Measurements from ENCODE around the gene DHX34.
A peak's percentile ranks its signal among the peaks of the same experiment; 100 is the strongest.
"Not testable (repeated sequence)": the region's sequence is repeated elsewhere in the genome, so short reads cannot be mapped to it uniquely, and the experiment has no call there.

Gene DHX34

DNA sequence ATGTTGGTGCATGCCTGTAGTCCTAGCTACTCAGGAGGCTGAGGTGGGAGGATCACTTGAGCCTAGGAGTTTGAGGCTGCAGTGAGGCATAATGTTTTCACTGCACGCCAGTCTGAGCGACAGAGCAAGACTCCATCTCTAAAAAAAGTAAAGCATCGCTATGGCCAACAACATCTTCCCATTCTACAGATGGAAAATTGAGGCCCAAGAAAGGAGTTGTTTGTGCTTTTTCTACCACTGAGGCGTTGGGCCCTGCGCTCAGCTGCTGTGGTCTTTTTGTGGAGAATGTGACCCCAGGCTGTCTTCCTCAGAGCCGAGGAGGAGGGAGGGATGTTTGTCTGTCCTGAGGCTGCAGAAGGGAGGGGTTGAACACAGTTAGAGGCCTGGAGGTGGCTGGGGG, 17.6 kb upstream of the DHX34 start:
- no peak for DNase-seq (ENCODE audit: low read depth)

DNA sequence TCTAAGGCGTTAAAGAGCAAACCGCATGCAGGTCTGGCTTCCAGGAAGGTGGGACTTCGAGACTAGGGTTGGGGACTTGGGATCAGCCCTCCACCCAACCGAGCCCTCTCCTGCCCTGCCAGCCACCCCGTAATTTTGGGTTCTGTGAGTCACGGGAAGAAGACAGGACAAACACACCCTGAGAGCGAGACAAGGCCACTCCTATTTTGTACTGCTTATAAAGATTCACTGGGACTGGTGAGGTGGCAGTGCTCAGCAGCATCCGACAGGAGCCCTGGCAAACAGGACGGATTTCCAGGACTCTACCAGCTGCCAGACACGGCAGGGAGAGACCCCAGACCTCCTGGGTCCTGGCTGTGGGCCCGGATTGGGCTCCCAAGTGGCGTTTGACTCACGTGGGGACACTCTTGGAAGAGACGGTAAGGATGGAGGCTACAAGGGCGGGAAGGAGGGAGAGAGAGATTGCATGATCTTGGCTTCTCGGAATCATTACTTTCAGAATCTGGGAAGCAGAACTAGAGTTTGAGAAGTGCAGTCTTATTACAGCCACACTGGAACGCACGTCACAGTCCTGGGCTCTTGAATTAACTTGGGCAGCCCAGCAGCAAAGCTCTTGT, 17.1 kb upstream of the DHX34 start, which contains the start of gene C5AR2:
TSS of gene C5AR2 (plus strand) at position 245 of the 617 bp plus-strand sequence. CDS start 8,625 bp downstream, outside the sequence.
- DNase-seq (ENCODE audit: low read depth), result no peak

DNA sequence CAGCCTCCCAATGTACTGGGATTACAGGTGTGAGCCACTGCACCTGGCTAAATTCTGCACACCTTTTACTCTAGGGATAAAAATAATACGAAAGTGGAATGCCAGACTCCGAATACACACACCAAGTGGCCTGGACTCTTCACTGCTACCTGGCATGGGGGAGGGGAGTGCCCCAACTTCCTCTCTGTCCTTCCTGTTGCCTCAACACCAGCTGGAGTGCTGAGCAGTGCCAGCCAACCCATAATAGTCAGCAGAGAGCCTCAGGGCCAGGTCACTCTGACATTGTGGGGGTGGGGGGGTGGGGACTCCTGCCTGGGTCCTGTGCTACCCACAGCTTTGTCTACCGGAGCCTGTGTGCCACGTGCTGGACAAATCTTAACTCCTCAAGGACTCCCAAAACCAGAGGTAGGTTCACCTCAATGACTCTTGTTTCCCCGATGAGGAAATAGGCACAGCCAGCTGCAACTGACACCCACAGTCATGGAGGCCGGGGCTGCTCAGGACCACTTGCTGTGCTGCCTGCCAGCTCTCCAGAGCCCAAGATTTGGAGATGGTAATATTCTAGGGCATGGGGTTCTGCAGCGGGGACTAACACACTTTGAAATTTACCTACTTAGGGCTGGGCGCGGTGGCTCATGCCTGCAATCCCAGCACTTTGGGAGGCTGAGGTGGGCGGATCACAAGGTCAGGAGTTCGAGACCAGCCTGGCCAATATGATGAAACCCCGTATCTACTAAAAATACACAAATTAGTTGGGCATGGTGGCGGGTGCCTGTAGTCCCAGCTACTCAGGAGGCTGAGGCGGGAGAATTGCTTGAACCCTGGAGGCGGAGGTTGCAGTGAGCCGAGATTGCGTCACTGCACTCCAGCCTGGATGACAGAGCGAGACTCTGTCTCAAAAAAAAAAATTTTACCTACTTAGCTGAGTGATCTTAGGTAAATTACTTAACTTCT, 12.1 kb upstream of the DHX34 start:
- DNase-seq (ENCODE audit: low read depth), result not testable (repeated sequence)

DNA sequence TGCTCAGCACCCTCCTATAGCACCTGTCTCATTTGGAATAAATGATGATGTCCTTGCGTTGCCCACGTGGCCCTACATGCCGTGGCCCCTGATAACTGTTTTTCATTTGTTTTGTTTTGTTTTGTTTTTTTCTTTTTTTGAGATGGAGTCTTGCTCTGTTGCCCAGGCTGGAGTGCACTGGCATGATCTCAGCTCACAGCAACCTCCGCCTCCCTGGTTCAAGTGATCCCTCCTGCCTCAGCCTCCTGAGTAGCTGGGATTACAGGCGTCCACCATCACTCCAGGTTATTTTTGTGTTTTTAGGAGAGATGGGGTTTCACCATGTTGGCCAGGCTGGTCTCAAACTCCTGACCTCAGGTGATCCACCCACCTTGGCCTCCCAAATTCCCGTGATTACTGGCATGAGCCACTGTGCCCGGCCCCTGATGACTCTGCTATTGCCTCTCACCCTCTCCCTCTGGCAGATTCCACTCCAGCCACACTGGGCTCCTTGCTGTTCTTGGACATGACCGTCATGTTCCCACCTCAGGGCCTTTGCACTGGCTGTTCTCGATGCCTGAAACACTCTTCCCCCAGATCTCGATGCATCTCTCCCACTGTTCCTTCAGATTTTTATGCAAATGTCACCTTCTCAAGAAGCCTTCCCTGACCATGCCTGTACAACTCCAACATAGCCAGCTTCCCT, 9.8 kb upstream of the DHX34 start:
- no peak for DNase-seq (ENCODE audit: low read depth)

DNA sequence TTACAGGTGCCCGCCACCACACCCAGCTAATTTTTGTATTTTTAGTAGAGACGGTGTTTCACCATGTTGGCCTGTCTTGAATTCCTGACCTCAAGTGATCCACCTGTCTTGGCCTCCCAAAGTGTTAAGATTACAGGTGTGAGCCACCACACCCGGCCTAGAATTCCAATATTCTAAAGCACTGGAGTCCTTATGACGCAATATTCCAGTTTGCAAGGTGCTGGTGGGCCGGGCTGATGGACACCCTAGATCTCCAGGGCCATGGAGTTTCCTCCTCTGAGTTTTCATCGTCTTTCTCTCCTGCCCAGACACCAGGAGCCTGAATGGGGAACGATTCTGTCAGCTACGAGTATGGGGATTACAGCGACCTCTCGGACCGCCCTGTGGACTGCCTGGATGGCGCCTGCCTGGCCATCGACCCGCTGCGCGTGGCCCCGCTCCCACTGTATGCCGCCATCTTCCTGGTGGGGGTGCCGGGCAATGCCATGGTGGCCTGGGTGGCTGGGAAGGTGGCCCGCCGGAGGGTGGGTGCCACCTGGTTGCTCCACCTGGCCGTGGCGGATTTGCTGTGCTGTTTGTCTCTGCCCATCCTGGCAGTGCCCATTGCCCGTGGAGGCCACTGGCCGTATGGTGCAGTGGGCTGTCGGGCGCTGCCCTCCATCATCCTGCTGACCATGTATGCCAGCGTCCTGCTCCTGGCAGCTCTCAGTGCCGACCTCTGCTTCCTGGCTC, 8.5 kb upstream of the DHX34 start:
- no peak for DNase-seq (ENCODE audit: low read depth)

DNA sequence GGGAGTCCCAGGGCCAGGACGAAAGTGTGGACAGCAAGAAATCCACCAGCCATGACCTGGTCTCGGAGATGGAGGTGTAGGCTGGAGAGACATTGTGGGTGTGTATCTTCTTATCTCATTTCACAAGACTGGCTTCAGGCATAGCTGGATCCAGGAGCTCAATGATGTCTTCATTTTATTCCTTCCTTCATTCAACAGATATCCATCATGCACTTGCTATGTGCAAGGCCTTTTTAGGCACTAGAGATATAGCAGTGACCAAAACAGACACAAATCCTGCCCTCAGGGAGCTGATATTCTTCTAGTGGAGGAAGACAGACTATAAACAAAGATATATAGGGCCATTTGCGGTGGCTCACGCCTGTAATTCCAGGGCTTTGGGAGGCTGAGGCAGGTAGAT, 7.4 kb upstream of the DHX34 start:
- no peak for DNase-seq (ENCODE audit: low read depth)

DNA sequence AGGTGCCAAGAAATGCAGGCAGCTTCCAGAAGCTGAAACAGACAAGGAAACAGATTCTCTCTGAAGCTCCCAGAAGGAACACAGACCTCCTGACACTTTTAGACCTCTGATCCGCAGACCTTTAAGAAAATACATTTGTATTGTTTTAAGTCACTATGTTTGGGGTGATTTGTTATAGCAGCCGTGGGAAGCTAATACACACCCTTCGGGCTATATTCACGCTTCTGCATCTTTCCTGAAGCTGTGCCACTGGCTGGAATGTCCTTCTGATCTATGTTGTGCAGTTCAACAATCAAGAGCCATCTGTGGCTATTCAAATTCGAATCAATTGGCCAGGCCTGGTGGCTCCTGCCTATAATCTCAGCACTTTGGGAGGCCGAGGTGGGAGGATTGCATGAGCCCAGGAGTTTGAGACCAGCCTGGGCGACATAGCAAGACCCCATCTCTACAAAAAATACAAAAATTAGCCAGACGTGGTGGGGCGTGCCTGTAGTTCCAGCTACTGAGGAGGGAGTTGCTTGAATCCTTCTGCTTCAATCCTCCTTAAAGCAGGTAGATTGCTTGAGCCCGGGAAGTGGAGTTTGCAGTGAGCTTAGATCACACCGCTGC, 5.8 kb upstream of the DHX34 start:
- no peak for DNase-seq (ENCODE audit: low read depth)

DNA sequence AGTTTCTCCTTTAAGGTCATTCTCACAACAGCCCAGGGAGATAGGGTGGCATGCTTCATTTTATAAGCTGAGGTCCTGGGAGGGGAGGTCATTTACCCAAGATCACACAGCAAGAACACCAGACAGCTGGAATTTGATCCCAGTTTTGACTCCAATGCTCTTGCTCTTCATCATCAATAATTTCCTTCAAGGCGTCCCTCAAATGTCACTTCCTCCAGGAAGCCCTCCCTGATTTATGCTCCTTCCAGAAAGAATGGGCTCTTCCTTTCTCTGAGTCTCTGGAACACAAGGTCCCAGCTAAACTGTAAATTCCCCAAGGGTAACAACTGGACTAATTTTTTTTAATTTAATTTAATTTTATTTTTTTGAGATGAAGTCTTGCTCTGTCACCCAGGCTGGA, 4.7 kb upstream of the DHX34 start:
- no peak for DNase-seq (ENCODE audit: low read depth)

DNA sequence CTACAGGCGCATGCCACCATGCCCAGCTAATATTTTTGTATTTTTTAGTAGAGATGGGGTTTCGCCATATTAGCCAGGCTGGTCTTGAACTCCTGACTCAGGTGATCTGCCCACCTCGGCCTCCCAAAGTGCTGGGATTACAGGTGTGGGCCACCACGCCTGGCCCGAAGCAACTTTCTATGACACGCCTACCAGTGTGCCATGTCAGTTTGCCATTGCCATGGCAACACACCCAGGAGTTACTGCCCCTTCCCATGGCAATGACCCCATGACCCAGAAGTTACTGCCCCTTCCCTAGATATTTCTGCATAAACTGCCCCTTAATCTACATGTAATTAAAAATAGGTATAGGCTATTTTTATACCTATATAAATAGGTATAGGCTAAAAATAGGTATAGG, 3.1 kb upstream of the DHX34 start:
- DNase-seq (ENCODE audit: low read depth), result not testable (repeated sequence)

DNA sequence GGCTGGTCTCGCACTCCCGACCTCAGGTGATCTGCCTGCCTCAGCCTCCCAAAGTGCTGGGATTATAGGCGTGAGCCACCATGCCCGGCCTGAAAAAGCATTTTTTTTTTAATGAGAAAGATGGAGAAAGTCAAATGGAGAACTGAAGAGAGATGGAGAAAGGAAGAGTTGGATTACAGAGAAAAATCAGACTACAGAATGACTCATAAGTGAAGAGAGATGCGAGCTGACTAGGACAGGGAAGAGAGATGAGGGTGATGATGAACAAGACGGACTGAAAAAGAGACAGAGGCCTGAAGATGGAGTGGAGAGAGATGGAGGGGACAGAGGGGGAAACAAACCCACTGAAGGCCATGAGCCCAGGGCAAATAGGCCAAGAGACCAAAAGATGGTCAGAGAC, 1.5 kb downstream of the DHX34 start:
- no peak for DNase-seq (ENCODE audit: low read depth)

DNA sequence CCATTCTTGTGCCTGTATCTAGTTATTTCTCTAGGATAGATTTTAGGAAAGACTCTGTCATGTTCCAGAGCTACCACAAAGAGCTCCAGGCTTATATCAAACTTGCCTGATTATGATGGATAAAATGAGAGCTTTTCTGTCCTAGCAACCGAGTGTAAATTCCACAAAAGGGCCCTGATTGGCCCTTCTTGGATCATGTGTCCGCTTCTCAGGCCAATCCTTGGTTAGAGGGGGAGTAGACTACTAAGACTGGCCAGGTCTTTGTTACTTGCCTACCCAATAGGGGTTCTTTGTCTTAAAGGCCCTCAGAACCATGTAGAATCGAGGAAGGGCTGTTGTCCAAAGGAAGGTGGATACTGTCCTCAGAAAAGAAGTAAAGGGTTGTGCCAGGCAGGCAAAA, 2.4 kb downstream of the DHX34 start:
- no peak for DNase-seq (ENCODE audit: low read depth)

DNA sequence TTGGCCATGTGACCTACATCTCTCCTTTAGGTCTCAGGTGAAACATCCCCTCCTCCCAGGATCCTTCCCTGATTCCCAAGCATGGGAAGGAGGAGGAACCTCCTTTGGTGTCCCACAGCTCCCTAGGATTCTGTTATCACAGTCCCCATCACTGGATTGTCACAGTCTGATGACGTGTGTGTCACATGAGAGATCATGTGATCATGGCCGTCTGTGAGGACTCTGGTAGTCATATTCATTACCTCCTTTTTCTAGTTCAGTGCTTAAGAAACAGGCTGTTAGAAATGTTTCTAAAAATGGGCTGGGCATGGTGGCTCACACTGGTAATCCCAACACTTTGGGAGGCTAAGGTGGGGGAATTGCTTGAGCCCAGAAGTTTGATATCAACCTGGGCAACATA, 3.0 kb downstream of the DHX34 start:
- DNase-seq (ENCODE audit: low read depth), result no peak

DNA sequence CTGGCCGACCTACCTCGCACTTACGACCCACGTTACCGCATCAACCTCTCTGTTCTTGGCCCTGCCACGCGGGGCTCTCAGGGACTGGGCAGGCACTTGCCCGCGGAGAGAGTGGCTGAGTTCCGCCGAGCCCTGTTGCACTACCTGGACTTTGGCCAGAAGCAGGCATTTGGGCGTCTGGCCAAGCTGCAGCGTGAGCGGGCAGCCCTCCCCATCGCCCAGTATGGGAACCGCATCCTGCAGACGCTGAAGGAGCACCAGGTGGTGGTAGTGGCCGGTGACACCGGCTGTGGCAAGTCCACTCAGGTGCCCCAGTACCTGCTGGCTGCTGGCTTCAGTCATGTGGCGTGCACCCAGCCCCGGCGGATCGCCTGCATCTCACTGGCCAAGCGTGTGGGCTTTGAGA, 4.2 kb downstream of the DHX34 start:
- no peak for DNase-seq (ENCODE audit: low read depth)

DNA sequence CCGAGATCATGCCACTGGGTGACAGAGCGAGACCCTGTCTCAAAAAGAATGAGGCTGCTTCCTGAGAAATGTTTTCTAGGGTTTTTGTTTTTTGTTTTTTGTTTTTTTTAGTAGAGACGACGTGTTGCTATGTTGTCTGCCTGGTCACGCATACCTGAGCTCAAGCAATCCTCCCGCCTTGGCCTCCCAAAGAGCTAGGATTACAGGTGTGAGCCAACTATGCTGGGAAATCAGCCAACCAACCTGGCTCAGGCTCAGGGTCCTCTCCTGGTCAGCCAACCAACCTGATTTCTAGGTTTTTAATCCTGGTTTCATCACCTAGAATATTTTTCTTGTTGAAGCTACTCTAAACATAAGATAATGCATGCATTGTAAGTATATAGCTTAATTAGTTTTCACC, 7.8 kb downstream of the DHX34 start:
- no peak for DNase-seq (ENCODE audit: low read depth)

DNA sequence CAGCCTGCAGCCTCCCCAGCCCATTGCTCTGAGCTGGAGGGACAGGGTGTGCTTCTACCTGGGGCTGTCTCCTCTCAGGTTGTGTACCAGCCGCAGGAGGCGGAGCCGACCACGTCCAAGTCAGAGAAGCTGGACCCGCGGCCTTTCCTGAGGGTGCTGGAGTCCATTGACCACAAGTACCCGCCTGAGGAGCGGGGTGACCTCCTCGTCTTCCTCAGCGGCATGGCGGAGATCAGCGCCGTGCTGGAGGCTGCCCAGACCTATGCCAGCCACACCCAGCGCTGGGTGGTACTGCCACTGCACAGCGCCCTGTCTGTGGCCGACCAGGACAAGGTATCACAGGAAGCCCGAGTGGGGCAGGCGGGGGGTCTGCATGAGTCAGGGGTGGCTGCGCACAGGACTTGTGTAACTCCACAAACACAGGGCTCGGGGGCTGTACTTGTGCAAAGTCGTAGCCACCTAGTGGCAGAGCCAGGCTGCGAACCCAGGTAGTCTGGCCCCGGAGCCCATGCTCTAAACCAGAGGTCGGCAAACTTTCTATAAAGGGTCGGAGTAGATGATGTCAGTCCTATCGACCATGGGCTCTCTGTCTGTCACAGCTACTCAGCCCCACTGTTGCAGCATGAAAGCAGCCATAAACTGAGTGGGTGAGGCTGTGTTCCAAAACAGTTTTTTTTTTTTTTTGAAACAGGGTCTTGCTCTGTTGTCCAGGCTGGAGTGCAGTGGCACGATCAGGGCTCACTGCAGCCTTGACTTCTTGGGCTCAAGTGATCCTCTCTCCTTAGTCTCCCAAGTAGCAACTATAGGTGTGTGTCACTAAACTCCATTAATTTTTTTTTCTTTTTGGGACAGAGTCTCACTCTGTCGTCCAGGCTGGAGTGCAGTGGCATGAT, 8.9 kb downstream of the DHX34 start:
- DNase-seq (ENCODE audit: low read depth), result no peak

DNA sequence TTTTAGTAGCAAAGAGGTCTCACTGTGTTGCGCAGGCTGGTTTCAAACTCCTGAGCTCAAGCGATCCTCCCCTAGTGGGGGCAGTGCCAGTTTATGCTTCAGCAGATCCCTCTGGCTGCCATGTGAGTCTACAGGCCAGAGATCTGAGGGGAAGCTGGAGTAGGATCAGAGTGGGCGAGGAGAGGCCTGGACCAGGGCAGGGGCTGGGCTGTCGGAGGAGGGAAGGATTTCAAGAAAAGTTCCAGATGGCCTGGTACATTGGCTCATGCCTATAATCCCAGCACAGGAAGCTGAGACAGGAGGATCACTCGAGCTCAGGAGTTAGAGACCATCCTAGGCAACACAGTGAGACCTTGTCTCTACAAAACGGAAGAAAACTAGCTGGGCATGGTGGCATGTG, 9.8 kb downstream of the DHX34 start:
- DNase-seq (ENCODE audit: low read depth), result no peak

DNA sequence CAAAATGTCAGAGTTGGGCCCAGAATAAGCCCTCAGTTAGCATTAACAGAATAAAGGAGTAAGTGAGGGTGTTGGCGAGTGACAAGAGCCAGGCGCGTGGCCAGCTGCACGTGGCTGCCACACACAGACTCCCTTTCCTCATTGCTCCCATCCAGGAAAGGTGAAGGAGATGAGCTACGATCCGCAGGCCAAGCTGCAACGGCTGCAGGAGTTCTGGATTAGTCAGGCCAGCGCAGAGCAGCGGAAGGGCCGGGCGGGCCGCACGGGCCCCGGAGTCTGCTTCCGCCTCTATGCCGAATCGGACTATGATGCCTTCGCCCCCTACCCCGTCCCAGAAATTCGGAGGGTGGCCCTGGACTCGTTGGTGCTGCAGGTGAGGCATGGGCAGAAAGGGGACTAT, 13.2 kb downstream of the DHX34 start:
- no peak for DNase-seq (ENCODE audit: low read depth)

DNA sequence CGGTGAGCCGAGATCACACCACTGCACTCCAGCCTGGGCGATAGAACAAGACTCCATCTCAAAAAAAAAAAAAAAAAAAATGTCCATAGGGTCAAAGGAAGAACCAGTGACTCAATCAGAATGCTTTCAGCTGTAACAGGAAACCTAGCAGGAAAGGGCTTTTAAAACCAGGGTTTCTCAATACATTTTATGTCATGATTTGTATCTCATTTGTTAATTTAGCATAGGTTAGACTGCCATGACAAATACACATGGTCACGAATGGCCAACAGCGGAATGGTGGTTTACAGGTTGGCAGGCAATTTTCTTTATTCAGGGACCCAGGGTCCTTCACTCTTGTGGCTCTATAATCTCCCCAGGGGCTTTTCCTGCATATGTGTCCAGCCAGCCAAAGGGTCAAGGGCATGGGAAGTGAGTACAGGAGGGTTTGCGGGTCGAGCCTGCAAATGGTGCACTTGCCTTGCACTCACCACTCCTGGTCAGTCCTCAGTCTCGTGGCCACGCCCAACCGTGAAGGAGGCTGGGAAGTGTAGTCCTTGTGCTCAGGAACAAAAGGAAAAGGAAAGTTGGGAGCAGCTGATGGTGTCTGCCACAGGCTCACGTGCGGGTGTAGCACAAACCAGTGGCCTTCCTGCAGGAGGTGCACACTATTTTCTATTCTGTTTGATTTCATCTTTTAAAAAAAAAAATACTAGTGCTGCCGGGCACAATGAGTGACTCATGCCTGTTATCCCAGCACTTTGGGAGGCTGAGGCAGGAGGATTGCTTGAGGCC, 14.8 kb downstream of the DHX34 start:
- DNase-seq (ENCODE audit: low read depth), result no peak

DNA sequence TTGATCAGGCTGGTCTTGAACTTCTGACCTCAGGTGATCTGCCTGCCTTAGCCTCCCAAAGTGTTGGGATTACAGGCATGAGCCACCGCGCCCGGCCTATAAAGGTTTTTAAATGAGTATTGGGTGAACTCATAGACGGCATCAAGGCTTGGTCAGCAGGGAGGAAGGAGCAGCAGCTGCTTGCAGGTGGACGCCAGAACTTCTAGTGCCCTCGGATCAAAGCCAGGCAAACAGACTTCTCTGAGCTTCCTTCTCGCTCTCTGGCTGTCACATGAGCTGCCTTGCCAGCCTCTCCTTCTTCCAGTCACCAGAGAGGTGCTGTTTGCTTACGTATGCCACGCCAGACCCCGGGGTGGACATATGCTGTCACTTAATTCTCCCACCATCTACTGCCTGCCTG, 16.3 kb downstream of the DHX34 start:
- DNase-seq (ENCODE audit: low read depth), result not testable (repeated sequence)

DNA sequence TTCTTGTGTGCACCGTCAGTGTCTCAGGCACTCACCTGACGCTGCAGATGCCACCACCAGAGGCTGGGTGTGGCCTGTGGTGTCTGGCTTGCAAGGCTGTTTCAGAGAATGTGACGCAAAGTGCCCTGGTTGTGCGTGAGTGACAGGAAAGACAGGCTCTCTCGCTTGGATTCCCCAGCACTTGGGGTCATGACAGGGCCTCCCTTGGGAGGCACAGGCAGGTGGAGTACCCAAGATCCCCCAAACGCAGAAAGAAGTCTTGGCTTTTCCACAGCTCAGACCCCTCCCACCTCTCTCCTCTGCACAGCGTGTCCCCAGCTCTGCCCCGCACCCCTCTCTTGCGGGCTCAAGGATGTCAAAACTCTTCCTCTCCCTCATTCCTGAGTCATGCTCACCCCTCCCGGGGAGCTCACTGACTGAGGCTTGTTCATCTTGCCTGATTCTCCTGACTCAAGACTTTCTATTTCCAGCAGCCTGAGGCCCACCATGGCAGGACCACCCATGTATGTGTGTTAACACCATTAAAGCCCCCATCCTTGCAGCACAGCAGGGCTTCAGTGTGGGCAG, 21.0 kb downstream of the DHX34 start:
- peak; percentile 32 for DNase-seq (ENCODE audit: low read depth)
